Occipital lobe (tissue), 2 donors: ENCODE results near the gene WDFY1. TPM values are rescaled to one million over a fixed set of nuclear protein-coding genes. Genes with fewer than 3 reads are reported as not detected.
"Not testable (repeated sequence)": the region's sequence is repeated elsewhere in the genome, so short reads cannot be mapped to it uniquely, and the experiment has no call there.

ENCODE experiments used
- DNase-seq: peaks from one replicate; lab custom pipeline; 2025; lab: John Stamatoyannopoulos, UW
- total RNA-seq: library from RNA; depleted of rRNA; stranded (reverse); fragments of >200 nt; gene quantifications from one replicate; pipeline ENCODE4 v1.2.3, GENCODE V29; 2014

WDFY1 gene
- total RNA-seq, 1 donor from 2014 or later, result 67.8 TPM

GRCh38 chr2:223896833-223897311 is 48.3 kb downstream of the WDFY1 start:
- DNase-seq, result no peak

- DNase-seq, result no peak
These were observed 50.2 kb downstream of the WDFY1 start for GRCh38 chr2:223894968-223895367.

GRCh38 chr2:223894009-223894408 is 51.1 kb downstream of the WDFY1 start:
- no peak for DNase-seq

- no peak for DNase-seq
These were observed 54.4 kb downstream of the WDFY1 start for GRCh38 chr2:223890721-223891120.

GRCh38 chr2:223889229-223889628 is 55.9 kb downstream of the WDFY1 start:
- DNase-seq, result no peak

GRCh38 chr2:223888251-223888650 is 56.9 kb downstream of the WDFY1 start:
- no peak for DNase-seq

GRCh38 chr2:223887127-223887526 is 58.0 kb downstream of the WDFY1 start:
- DNase-seq, result no peak

- DNase-seq, result no peak
These were observed 58.4 kb downstream of the WDFY1 start for GRCh38 chr2:223886726-223887125.

GRCh38 chr2:223884399-223884798 is 60.7 kb downstream of the WDFY1 start:
- no peak for DNase-seq

GRCh38 chr2:223882715-223883114 is 62.4 kb downstream of the WDFY1 start:
- DNase-seq, result no peak

GRCh38 chr2:223880796-223881195 is 64.3 kb downstream of the WDFY1 start:
- no peak for DNase-seq

GRCh38 chr2:223877721-223878410 is 67.3 kb downstream of the WDFY1 start:
- no peak for DNase-seq

- no peak for DNase-seq
These were observed 71.5 kb downstream of the WDFY1 start for GRCh38 chr2:223873672-223874071.

- DNase-seq, result not testable (repeated sequence)
These were observed 72.4 kb downstream of the WDFY1 start for GRCh38 chr2:223872772-223873171.

GRCh38 chr2:223871661-223872060 is 73.5 kb downstream of the WDFY1 start:
- DNase-seq, result not testable (repeated sequence)

- no peak for DNase-seq
These were observed 74.1 kb downstream of the WDFY1 start for GRCh38 chr2:223870840-223871611.

- no peak for DNase-seq
These were observed 77.1 kb downstream of the WDFY1 start for GRCh38 chr2:223868005-223868404.

GRCh38 chr2:223865907-223866508 is 79.1 kb downstream of the WDFY1 start:
- DNase-seq, result no peak

GRCh38 chr2:223865124-223865523 is 80.0 kb downstream of the WDFY1 start:
- DNase-seq, result no peak

GRCh38 chr2:223863491-223863890 is 81.6 kb downstream of the WDFY1 start:
- no peak for DNase-seq

- no peak for DNase-seq
These were observed 84.1 kb downstream of the WDFY1 start for GRCh38 chr2:223860809-223861738.
